GM19328 (cell line): ENCODE results near the gene SOX14.

ENCODE experiments used
- ATAC-seq: cut with Tn5 transposase; IDR thresholded peaks from one replicate; pipeline ENCODE4 v1.9.1; 2021; ENCODE audit warnings: mild to moderate bottlenecking, moderate library complexity; ENCODE audit not compliant: unreplicated experiment

SOX14 gene

DNA sequence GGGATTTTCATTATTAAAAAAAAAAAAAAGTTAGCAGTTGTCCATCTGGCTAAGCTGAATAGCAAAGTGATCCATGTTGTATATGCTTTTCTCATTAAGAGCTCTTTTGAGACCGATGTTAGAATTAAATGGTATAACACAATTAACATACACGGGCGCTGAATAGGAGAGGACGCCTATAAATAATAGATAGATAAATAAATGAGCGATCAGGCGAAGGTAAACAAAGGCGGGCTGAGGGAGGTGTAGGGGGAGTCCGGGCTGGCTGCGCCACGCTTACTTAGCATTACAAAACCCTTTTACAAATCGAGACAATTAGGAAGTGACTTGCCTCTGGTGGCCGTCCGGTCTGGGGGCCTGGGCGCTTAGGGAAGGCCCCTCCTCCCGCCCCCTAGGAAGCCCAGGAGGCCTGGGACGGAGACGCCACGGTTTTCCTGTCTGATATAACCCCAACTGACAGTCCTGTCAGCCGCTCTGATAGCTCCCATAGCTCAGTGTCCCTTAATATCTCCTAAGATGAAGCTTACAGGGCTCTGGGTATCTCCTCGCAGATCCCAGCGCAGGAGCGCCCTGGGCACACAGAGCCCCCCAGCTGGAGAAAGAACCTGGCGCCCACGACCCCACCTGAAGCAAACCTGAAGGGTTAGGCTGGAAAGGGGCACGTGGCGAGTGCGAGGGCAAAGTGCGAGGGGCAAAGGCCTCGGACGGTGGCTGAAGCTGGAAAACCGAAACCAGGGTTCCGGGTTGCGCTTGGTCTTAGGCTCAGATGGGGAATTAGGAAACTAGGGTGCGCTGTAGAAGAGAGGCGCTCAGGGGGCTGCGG is 3.6 kb downstream of the SOX14 start:
- ATAC-seq, result no peak

DNA sequence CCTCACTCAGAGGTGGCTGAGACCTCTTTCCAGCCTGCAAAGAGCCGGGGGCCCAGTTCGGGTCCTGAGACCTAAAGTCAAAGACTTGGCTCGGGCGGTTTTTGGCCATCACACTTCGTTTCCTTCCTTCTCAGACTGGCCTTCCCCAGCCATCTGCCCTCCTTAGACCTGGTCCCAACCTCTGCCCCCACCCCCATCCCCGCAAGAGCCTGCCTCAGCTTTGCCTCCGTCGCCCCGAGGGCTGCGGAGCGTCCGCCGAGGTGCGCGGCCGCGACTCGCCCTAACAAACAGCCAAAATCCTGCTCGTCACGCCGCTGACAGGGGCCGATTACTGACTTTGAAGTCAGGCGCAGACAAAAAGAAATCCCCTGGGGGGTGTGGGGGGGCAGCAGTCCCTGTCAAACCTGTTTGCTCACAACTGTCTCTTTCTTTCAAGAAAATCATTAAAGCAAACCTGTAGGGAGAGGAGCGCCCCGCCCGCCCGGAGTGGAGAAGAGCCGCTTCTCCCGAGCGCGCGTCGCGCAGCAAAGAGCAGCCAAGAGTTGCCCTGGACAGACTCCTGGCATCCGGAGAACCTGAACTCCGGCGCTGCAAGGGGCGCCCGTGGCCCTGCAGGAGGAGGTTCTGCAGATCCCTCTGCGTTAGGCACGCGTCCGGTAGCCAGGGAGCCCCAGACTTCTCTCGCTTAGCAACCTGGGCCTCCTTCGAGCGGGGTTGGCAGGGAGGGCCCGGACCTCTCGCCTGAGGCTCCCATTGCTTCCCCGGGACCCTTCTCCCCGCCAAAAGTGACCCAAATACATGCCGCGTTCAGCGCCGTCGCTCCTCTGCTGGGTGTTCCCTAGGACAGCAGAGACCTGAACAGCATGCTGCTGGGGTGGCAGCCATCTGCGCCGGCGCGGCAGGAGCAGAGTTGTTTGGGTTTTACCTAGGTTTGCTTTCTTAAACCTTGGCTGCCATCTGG is 4.5 kb downstream of the SOX14 start:
- no peak for ATAC-seq

DNA sequence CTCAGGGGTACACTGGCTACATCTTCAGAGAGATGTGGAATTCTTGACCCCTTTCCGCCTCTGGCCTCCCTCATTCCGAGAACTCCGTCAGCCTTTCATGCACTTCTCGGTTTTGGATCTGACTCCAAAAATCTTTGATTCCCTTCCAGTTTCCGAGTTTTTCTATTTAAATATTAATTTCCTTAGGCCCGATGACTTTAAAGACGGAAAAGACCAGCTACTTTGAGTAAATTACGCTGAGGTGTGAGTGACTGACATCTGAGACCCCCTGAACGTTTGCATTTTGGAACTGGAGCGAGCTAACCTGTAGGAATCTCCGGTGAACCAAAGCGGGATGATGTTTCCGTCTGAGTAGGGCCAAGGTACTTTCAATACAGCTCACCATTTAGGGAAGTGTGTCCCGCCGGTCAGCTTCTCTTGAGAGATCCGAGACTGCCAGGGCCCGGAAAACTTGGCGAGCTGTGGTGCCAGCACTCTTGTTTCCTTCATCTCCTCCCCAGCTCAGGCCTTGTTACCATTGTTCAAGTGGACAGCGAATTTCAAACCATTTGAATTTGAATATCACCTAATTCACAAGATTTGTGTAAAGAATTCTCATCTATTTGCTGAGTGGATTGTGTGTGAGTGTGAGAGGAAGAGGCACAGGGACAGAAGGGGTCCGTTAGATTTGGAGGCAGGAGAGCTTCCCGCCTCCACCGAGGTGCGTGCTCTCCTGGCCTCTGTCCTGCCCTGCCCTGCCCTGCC is 5.4 kb downstream of the SOX14 start:
- ATAC-seq, result no peak

DNA sequence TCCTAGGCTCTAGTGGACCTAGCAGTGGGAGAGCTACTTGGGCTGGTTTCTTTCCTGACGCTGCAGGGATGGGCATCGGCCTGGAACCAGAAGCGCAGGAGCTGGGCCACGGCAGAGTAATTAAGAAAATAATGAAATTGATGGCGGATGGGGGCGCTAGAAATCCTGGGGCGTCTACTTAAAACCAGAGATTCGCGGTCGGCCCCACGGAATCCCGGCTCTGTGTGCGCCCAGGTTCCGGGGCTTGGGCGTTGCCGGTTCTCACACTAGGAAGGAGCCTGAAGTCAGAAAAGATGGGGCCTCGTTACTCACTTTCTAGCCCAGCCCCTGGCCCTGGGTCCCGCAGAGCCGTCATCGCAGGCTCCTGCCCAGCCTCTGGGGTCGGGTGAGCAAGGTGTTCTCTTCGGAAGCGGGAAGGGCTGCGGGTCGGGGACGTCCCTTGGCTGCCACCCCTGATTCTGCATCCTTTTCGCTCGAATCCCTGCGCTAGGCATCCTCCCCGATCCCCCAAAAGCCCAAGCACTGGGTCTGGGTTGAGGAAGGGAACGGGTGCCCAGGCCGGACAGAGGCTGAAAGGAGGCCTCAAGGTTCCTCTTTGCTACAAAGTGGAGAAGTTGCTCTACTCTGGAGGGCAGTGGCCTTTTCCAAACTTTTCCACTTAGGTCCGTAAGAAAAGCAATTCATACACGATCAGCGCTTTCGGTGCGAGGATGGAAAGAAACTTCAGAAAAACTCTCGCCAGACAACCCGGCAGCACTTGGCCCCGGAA is 6.1 kb downstream of the SOX14 start:
- no peak for ATAC-seq

DNA sequence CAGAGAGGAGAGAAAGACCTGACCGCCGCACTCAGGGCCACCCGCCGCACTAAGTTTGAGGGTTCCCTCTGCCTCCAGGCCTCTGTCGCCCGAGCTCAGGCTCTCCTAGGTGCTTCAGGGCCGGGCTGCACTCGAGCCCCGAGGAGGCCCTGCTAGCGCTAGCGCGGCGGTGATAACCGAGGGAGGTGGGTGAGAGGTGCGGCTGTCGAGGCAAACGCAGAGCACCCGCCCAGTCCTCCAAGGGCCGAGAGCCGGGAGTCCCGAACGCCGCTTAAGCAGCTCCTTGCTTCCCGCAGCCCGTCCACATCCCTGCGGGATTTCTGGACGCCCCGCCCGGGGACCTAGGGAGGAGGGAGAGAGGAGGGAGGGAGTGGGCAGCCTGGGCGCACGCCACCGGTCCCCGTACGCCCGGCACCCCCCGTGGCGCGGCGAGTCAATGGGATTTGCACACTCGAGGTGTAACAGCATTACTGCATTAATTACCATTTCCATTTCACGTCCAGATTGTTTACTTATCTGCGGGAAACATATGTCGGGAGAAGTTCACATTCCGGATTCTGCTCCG is 6.8 kb downstream of the SOX14 start:
- ATAC-seq, result no peak

DNA sequence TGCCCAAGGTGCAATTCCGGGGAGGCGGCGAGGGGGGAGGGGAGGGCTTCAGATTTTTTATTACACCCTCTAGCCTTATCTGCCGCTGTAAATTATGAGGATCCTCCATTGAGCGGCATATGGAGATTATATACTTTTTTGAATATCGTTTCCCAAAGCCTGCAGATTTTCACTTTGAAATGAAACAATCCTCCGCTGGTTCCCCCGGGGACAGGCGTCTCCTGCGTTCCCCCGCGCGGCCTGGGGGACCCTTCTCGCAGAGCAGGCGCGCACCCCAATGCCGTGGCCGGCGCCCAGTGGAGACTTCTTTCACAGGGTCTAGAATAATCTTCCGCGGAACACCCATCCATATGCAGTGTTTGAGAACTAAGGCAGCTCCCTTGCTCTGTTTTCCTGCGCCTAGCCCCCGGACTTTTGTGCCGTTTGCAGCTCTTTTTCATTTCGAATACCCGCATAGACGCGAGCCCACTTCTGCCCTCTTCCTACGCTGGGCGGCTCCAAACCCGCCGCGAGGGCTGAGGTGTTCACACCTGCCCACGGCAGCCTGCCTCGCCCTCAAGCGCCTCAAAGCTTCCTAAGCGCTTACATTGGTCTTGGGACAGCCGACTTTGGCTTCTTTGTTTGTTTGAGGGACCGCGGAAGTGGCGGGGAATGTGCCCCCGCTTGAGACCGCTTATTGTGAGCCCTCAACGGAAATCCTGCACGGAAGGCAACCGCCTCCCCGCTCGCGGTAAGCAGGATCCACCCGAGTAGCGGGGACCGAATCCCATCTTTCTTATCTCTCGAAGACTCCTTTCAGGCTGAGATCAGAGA is 7.5 kb downstream of the SOX14 start:
- no peak for ATAC-seq

DNA sequence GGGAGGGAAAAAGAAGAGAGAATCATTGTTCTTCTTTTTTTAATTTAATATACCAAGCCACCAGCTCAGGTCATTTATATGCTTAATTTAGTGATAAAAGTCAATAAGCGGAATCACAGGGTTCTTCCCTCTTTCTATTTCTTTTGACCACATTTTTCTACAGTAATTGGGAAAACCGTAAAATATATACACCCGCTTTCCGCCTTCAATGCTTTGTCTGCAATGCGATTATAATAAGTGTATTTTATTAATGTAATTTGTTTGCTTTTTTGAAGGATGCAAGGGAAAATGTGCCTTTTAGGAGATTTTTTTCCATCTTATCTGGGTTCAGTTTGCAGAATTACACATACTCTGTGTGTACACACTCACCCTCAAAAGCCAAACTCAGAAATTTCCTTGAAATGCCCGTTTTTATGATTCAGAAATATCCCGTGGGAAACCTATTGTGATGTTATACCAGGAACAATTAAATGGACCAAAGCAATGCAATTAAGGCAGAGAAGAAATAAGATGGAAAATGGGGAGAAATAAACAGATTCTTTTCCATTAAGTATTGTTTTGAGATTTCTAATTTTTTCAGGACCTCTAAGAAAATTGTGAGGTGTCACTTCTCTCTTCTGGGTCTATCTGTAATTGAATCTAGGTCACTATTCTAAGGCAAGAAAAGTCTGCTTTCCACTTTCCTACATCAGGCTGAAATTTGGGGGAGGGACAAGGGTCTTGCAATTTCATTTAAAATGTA is 8.3 kb downstream of the SOX14 start:
- ATAC-seq, result no peak

DNA sequence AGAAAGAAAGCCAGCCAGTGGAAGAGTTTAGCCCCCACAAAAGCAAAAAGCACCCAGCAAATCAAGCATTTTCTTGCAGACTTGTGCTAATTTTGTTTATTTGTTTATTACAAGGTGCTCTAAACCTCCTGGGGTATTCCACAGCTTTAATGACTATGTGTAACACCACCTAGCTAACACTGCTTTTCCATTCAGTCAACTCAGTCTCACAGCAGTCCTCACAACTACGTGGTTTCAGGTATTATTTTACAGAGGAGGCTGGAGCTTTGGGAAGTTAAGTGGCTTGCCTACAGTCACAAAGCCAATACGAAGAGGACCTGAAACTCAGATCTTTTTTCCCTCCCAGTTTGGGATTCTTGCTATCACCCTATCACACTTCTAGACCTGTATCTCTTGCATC is 14.8 kb downstream of the SOX14 start:
- no peak for ATAC-seq

DNA sequence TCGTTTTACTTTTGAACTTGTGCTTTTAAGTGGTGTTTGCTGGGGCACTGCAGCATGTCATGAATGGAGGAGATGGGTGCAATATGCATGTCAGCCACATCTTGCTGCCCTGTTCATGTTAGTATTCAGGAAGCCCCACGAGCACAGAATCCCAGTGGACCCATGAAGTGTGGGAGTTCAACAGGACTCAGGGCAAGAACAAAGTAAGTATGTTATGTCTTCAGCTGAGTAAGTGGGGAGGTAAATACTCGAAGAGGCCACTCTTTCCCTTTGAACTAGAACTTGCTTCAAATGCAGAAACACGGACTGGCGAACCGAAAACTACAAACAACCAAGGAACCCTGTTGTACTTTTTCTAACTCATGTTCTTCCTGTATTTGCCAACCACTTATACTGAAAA is 23.4 kb downstream of the SOX14 start:
- no peak for ATAC-seq

DNA sequence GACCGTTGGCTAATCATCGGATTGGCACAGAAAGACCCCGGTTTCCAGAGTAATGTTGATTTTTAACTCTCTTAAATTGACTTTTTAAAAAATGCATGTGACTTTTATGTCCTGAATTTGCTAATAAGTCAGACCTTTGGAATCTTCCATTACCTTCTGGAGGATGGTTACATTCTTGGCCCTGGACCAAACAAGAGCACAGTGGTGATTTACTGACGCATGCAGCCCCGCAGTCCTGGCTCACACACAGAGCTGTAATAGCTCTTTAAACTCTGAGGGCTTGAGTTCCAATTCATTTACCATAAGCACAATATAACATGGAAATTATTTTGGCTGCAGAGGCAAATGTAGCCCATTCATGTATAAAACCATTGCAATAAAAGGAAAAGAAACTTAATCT is 25.1 kb downstream of the SOX14 start:
- ATAC-seq, result no peak

DNA sequence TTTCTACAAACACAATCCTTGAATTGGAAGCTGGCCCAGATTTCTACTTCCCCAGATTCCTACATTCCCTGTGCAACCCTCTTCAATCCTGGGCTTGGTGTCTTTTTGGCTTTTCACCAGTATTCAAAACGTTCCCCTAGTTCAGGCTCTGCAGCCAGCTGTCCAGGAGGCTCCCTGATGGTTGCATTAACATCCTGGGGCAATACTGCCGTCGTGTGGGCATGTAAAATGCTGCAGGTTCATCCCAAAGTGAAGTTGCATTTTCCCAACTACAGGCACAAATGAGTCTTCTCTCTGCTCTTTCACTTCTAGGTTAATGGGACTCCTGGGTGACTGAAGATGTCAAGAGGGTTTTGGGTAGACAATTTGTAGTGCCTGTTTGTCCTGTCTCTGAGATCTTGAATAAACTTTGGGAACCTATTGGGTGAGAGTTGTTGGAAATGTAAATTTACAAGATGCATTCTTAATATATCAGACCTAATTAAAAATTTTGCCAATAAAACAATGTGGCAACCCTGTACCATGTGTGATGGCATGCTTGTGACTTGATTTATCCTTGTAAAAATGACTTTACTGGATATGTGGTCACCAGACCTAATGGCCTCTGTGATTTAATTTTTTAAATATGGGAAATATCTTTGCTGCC is 28.6 kb downstream of the SOX14 start:
- no peak for ATAC-seq

DNA sequence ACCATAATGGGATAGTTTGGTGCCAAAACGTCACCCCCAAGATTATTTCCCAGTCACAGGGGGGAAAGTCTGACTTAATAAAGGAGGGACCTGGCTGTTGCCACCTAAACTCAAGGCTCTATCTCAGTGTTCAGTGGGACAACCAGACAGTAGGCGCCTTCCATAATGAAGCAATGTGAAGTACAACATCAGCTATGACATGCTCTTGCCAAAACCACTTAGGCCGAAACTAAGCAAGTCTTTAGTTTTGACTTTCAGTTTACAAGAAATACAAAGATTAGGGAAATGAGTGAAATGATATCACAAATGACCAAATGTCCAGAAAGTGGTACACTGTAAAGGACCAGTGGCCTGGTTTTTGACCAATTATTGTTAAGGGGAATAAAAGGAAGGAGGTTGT is 32.9 kb downstream of the SOX14 start:
- ATAC-seq, result no peak

DNA sequence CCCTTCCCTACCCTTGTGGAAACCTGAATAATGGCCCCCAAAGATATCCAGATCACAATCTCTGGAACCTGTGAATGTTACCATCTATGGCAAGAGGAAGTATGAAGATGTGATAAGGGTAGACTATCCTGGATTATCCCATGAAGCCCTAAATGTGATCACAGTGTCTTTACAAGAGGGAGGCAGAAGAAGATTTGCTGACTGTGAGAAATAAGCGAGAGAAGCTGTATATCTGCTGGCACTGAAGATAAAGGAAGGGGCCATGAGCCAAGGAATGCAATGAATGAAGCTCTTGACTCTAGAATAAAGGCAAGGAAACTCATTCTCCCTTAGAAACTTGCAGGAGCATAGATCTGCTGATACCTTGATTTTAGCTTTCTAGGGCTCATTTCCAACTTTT is 39.1 kb downstream of the SOX14 start:
- no peak for ATAC-seq

DNA sequence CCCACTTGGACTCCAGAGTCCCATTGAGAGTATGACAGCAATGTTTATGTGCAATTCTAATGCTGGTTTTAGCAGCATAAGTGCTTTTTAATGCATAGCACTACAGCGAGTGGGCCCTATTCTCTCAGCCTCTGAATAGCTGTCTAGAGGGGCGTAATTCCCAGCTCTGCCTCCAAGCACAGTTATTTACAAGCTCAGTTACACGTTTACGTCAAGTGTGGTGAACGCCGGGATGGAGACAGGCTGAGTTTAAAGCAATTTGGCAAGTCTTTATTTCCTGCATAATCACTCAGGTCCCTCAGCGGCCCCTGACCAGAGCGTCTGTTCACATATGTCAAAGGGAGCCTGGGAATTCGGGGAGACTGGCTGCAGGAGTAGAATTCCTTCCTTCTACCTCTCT is 43.9 kb downstream of the SOX14 start:
- ATAC-seq, result no peak

DNA sequence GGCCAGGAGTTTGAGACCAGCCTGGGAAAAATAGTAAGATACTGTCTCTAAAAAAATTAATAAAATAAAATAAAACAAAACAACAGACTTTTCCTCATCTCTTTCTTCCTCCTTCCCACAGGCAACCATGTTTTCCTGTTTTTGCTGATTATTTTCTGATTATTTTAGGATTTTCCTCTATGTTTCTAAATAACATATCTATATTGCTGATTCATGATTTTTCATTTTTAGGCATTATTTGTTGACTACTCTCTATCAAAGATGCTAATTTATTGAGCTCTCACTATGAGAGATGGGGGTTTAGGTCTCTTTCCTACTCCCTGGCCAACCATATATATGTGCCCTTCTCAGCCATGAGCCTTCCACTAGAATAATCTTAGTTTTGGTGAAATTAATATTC is 45.4 kb downstream of the SOX14 start:
- ATAC-seq, result no peak

DNA sequence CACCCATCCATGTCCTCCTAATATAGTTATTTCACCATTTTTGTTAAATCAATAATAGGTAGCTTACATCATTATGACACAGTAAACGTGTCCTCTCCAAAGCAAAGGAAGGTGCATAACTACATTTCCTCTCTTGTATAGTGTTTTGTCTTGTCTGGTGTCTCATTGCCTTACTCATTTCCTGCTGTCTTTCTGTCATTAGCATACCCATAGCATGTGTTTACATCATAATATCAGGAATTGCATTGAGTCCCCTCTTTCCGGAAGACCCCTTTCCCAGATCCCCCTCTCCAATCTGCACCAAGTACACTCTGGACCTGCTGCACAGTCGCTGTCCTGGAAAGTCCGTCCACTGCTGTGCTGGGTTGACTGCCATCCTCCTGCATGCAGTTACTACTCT is 47.9 kb downstream of the SOX14 start:
- ATAC-seq, result no peak

DNA sequence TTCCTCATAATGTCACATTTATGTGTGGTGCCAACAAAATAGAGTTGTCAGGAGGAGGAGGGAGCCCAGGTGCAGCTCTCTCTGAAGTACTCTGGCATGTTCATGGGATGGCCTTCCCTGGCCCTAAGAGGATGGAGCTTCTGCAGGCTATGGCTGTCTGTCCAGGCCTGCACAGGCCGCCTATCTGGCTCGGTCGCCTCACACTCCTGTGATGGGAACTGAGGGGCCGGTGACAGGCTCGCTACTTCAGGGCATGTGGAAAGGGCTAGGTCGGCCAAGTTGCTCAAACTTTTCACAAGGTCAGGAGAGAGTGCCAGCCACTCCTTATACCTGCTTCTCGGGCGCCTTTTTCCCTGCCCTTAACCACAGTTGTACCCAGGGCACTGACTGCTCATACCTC is 51.1 kb downstream of the SOX14 start:
- ATAC-seq, result no peak
